NT2/D1 (cell line): ENCODE results near the gene CEMIP.

Experiments
- SUZ12 ChIP-seq: IDR thresholded peaks from 2 replicates; pipeline ENCODE4 v1.6.1; 2011; ENCODE audit not compliant: insufficient read length, insufficient read depth; ENCODE audit errors: extremely low read depth
- YY1 ChIP-seq: IDR thresholded peaks from 2 replicates; pipeline ENCODE4 v1.6.1; 2011; ENCODE audit not compliant: insufficient read length, insufficient read depth
- ZNF274 ChIP-seq: IDR thresholded peaks from 2 replicates; pipeline ENCODE4 v1.6.1; 2011; ENCODE audit warnings: mild to moderate bottlenecking, low read depth, low read length

DNA sequence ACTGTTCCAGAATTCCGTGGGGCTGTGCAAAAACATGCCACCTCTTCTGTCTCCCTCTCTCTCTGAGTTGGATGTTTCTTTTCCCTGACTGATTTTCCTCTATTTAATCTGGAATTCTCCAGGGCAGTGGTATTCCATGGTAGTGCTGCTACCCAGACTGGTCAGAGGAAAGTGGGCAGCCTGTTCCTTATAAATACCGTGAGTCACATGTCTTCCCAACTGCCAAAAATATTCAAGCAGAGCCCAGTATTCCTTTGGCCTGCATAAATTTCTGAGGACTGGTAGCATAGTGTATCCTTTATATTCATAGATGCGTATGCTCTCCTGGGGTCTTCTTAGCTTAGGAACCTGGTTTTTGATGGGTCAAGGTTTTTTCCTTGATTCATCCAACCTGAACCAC is 40.9 kb downstream of the CEMIP start:
- no peak for TF ChIP-seq ZNF274
- TF ChIP-seq SUZ12 = no peak
- no peak for TF ChIP-seq YY1
